HG03565 (cell line): ENCODE results near the gene MLANA.
A peak's percentile ranks its signal among the peaks of the same experiment; 100 is the strongest.

ENCODE experiments used
- ATAC-seq: cut with Tn5 transposase; IDR thresholded peaks from one replicate; pipeline ENCODE4 v1.9.1; 2021; ENCODE audit warnings: mild to moderate bottlenecking, moderate library complexity; ENCODE audit not compliant: unreplicated experiment

The MLANA gene, protein sequence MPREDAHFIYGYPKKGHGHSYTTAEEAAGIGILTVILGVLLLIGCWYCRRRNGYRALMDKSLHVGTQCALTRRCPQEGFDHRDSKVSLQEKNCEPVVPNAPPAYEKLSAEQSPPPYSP

DNA sequence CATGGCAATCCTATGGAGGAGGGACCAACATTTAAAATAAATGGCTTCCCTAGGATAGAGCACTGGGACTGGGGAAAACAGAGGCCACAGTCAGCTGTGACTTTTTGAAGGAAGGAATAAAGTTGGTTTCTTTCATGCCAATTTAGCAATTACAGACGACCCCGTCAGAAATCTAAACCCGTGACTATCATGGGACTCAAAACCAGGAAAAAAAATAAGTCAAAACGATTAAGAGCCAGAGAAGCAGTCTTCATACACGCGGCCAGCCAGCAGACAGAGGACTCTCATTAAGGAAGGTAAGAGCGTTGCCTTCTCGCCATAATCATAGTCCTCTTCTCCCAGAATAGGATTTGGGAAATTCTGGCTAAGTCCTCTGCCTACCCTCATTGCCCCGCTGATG is at the start of gene MLANA:
TSS of gene MLANA (plus strand) at position 249 of the 400 bp plus-strand sequence. CDS start 1,586 bp downstream, outside the sequence.
- no peak for ATAC-seq

DNA sequence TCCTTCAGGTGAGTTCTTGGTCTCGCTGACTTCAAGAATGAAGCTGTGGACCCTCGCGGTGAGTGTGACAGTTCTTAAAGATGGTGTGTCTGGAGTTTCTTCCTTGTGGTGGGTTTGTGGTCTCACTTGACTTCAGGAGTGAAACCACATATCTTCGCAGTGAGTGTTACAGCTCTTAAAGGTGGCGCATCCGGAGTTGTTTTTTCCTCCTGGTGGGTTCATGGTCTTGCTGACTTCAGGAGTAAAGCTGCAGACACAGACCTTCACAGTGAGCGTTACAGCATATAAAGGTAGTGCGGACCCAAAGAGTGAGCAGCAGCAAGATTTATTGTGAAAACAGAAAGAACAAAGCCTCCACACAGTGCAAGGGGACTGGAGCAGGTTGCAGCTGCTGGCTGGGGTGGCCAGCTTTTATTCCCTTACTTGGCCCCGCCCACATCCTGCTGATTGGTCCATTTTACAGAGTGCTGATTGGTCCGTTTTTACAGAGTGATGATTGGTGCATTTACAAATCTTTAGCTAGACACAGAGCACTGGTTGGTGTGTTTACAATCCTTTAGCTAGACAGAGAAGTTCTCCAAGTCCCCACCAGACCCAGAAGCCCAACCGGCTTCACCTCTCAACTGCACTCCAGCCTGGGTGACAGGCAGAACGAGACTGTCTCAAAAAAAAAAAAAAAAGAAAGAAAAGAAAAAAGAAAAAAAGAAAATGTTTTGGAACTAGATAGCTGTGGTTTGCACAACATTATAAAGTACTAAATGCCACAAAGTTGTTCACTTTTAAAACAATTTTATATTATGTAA is 48.7 kb upstream of the MLANA start:
- ATAC-seq, result no peak

DNA sequence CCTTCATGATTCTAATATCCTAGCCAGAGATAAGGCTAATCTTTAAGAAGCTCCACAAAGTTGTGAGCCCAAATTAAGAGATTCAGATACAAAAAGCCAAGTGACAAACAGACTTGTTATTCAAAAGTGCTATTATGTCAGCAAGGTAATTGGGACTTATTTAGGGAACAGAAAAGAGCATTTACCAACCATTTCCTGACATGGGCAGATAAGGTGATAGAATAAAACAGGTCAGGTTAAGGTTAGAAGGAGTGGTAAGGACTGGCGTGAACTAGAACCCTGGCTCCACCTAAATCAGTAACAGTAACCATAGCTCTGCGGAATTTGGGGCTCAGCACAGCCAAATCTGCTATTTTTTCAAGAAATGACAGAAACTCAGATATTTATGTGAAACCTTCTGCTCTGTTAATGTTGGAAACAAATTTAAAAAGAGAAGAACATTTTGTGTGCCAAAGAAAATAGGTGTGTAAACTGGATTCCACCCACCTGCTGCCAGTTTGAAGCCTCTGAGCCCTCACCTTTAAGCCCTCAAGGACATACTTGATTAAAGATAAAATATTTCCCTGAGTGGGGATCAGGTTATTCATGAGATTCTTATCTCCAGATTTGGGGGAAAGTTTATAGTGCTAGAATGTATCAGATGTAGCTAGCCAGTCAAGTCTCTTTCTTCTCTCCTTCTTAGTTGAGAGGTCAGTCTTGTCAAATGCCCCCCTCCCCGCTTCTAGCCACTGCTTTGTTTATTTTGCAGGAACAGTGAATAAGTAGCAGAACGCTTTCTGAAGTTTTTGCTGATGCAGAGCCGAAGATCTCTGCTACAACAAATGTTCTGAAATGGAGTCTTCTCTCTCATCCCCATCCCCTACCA is 47.5 kb upstream of the MLANA start:
- ATAC-seq, result no peak

DNA sequence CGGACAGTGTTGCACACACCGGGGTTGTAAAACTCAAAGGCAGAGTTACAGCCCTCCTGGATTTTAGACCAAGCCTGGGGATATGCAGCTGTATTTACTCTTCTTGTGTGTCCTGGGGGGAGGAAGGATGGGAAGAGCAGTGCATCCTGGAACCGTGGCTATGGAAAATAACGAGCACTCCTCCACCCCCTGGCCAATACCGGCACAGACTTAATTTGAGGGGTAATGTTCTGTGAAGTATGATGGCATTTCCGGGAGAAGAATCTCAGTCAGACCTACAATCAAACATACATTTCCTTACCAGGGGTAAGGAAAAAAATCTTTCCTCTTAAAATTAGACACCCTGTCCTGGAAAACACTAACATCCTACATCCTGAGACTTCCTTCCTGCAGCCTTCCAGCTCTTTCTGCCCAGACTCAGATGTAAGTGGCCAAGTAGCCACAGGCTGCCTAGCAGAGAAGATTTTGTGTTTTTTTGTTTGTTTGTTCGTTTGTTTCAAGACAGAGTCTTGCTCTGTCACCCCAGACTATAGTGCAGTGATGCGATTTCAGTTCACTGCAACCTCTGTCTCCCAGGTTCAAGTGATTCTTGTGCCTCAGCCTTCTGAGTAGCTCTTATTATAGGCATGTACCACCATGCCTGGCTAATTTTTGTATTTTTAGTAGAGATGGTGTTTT is 46.8 kb upstream of the MLANA start:
- no peak for ATAC-seq

DNA sequence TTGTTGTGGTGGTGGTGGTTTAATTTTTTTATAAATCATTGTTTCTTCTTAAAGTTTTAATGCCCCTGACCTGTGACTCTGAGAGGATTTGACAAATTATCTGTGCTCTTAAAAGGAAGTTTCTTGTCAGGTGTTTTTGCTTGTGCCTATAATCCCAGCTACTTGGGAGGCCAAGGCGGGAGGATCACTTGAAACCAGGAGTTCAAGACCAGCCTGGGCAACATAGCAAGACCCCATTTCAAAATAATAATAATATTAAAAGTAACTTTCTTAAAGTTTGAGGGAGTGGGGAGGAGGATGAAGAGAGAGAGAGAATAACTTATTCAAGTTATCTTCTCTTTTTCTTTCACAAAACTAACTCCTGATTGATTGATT is 45.5 kb upstream of the MLANA start:
- ATAC-seq, result no peak

DNA sequence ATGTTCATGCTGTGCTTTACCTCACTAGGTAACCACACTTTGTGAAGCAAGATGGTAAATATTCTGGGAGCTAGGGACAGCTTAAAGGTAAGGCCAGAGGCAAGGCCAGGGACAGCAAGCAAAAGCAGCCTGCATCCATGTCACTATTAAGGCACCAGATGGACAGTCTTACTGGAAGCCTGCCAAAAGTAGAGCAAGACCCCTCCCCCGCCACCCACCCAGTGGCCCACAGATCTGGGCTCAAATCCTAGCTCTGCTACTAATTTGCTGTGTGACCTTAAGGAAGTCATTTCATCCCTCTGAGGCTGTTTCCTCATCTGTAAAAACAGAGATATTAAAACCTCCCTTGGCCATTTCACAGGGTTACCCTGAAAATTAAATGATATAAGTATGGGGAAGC is 44.6 kb upstream of the MLANA start:
- no peak for ATAC-seq

DNA sequence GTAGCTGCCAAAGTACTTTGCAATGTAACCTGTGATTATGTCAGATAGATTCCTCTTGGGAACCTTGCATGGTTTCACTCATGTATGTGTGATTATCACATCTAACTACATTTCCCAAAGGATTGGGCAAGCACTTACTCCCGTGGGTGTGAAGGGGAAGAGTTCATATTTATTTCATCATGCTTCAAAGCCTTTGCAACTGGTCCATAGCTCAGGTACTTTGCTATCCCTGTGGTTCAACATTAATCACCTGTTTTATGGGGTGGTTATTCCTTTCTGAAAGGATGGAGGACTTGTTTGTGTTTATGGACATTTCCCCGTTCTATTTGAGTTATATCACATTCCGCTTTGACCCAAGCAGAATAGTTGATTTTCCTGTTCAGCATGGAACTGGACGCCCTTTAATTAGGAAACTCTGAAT is 44.2 kb upstream of the MLANA start:
- no peak for ATAC-seq

DNA sequence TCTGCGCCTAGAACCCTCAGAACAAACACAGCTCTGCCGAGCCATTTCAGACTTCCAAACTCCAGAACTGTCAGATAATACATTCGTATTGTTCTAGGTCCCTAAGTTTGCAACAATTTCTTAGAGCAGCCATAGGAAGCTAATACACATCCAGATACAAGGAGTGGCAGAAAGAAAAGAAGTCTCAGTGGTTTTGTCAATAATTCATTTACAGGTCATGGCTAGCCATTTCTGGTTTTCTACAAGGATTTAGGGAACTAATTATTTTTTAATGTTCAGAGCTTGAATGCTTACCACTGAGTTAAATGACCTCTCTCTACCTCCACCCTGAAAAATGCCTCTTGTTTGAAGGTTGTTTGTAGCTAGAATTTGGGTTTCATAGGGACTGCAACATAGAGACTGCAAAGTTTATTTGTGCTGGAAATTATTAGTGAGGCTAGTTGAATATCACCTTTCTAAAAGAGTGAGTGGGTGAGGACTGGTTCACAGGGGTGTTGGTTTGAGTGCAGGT is 42.3 kb upstream of the MLANA start:
- ATAC-seq, result no peak

DNA sequence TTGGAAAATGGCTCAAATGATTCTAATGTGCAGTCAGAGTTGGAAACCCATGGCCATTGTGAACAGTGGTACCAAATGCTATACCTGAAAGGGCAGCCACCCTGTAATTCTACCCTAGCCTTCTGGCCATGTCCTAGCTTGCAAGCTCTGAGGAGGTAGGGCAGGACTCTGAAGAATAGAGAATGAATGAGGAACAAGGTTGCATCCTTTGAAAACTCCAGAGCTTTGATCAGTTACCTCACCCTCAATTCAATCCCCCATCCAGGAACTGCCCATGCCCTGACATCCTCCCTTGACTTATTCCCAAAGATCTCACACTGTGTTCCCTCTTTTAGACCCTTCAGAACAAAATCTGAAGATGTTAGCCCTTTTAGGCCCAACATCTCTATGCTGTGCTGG is 40.0 kb upstream of the MLANA start:
- no peak for ATAC-seq

DNA sequence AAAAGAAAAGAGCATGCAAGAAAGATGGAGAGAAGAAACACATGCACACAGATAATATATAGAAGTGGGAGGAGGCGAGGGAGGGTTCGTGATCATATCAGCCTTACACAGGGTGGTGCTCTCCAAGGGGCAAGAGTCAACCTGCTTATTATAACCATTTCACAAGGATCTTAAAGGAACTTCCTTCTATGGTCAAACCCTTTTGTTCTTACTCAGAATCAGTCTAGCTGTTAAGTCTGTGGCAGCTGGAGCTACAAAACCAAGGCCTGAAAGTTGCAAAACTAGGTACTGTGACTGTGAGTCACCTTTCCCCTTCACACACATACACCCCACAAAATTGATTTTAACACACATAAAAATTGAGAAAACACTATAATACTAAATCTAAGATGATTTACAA is 39.2 kb upstream of the MLANA start:
- peak; percentile 97 for ATAC-seq

DNA sequence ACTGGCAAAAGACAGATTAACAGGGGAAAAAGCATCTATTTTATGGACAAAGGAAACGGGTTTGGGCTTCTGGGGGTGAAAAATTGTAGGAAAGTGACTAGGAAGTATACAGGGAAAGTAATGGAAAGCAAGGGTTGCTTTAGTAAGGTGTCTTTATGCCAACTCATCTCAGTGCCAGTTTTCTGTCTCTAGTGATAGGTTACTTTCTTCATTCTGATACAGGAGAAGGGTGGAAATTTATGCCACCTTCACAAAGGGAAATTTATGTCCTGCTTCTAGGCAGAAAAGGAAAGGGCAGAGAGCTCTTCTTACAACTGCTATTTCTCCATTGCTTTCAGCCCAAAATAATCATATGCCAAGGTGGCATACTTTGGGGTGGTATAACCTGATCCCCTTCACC is 37.7 kb upstream of the MLANA start:
- no peak for ATAC-seq

DNA sequence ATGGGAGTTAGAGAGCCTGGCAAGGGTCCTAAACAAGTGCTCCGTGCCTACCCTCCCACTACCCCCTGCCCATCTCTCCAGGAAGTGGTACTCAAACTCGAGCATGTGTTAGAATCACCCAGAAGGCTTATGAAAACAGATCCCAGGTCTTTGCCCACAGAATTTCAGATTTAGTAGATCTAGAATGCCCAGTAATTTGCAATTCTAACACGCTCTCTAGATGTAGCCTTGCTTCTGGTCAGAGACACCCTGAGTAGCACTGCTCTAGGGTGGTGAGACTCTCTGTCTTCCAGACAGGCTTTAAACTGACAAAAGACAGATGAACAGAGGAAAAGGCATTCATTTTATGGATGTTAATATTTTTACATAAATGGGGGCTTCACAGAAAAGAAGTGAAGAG is 37.1 kb upstream of the MLANA start:
- no peak for ATAC-seq

DNA sequence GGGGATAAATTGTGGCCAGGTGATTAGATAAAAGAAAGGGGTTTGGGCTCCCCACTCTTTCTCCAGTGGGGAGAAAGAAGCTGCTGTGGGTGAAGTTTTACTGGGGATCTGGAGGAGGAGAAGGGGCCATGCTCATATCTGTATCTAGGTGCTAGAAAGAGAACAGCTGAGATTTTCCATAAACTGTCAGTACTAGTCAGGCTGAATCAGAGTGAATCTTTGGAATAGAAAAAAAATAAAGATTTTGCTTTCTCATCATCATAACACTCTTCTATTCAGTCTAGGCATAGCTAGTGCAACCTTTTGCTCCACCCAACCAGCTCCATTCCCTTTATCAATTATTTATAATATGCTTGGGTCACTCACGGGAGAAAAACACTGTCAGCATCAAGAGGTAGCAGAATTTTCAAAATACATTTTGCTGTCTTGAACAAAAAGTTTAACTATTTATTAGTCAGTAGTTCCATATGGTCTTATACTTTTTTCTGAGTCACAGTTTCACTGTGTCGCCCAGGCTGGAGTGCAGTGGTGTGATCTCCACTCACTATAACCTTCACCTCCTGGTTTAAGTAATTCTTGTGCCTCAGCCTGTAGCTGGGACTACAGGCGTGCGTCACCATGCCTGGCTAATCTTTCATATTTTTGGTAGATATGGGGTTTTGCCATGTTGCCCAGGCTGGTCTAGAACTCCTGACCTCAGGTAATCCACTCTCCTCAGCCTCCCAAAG is 36.5 kb upstream of the MLANA start:
- no peak for ATAC-seq

DNA sequence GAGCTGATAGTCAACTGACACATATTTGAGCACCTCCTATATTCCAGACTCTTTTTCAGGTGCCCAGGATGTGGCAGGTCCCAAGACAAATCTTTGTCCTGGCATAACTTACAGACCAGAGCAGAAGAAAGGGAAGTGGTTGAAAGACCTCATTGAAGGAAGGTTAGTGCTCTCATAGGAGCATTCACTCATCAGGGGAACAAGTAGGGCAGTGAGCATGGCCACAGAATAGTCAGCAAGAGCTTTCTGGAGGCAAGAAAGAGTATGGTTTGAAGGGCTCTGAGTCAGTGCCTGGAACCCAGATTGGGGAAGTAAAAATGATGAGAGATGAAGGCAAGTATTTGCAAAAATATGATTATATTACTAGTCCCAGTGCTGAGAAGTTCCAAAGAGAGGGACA is 32.8 kb upstream of the MLANA start:
- ATAC-seq, result no peak

DNA sequence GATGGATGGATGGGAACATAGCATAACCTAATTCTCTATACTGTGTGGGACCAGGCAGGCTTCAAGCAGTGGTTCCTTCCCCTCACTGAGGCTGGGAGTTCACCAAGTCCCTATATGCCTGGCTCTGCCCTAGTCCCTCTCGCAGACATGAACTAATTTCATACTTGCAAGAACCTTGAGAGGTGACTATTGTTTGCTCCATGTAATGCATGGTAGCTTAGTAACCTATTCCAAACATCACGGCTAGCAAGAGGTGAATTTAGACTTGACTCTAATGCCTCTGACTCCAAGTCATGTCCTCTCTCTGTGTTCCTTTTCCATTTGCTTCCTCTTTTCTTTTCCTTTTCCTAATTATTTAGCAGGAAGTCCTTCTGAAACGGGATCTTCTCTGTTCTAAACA is 31.9 kb upstream of the MLANA start:
- ATAC-seq, result no peak

DNA sequence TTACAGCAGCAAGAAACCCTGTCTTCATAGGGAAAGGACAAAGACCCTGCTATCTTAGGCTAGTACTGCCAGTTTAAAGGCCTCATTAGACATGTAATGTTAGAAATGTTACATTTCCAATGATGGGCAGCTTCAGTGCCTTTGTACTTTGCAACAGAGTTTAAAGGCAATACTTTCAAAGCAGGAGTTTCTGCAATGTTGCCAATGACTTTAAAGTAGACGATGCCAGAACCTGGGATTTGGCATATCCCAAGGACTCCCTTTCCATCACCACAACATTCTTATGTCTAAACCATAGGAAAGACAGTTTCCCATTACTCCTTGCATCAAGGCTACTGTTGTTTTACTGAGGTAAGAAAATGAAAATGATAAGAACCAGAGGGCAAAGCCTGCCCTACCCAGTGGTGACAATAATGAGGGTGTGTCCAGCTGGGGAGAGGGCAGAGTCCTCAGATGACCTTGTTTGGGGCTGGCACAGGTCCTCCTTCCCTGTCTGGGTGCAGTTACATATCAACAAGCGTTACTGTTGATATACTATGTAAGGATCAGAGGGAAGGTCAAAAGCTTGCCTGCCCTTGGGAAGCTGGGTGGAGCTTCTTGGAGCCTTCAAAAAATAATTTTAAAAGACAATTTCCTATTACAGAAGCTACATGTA is 27.5 kb upstream of the MLANA start:
- ATAC-seq, result no peak

DNA sequence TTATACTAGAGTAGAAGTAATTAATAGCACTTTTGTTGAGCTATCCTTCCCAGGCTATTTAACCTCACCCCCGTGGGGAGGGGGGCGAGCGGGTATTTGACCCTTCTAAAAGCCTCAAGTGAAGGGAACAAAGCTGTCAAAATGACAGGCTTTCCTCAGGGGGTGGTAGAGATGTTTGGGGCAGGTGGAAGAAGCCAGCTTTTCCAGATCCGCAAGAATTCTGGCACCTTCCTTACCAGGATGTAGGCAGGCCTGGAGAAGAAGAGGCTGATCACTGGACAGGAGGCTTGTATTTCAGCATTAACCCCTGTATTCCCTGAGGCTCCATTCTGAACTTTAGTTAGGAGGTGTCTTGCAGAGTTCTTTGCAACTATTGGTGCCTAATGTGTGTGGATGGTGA is 26.2 kb upstream of the MLANA start:
- ATAC-seq, result no peak

DNA sequence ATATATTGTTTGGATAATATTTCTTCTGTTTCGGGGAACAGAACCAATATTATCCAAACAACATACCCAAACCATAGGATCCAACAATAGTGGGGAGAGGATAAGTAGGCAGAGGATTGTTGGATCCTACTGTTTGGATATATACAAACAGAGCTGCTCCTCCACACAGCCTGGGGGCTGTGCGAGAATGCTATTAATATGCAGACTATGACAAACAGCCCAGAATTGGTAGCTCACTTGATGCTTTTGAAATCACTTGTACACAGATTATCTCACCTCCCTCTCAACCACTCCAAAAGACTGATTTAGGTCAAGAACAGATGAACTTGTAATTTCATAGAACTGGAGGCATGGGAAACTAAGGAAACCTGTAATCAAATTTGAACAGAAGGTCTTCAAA is 24.4 kb upstream of the MLANA start:
- ATAC-seq, result no peak

DNA sequence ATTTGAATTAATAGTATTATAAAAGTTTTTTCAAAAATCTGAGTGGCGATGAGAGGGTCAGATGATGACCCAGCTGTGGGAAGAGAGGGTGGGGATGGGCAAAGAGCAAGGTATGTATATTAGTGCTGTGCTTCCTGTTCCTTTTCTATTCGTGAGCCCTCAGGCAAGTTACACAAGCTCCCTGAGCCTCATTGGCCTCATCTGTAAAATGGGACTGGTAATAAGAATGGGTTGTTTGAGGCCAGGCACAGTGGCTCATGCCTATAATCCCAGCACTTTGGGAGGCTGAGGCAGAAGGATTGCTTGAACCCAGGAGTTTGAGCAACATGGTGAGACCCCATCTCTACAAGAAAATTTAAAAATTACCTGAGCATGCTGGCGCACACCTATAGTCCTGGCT is 24.0 kb upstream of the MLANA start:
- no peak for ATAC-seq

DNA sequence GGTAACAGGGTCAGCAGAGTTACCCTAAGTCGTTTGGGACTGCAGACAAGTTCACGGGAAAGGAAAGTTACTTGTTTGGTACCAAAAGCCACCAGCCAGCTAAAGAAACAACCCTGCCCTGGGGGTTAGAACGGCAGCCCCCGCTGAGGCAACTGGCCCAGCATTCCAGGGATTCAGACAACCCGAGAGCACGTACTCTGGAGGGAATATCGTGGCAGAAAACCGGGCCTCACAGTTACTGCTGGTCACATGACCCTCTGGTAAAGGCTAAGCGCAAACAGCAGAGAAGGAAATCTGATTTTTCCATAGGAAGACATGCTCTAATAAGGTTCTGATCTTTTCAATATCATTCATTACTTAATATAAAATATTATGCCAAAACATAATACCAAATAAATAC is 22.5 kb upstream of the MLANA start:
- ATAC-seq, result no peak
